Measurements from ENCODE around the gene EFHC2.

DNA sequence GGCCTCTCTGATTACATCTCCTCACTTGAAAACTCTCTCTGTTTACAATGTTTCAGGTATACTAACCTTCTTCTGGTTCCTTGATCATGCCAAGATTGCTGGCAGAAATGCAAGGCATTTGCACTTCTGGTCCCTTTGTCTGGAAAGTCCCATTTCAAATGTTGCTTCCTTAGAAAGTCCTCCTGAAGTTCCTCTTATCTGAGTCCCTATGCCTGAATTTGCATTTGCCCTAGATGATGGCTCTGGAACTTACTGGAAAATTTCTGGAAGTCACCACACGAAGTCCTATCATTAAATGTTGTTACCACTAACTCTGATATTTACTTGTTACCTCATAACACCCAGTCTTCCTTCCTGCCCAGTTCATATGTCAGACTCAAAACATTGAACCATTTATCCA is 176.4 kb downstream of the EFHC2 start:
- TF ChIP-seq, protein P1, sequence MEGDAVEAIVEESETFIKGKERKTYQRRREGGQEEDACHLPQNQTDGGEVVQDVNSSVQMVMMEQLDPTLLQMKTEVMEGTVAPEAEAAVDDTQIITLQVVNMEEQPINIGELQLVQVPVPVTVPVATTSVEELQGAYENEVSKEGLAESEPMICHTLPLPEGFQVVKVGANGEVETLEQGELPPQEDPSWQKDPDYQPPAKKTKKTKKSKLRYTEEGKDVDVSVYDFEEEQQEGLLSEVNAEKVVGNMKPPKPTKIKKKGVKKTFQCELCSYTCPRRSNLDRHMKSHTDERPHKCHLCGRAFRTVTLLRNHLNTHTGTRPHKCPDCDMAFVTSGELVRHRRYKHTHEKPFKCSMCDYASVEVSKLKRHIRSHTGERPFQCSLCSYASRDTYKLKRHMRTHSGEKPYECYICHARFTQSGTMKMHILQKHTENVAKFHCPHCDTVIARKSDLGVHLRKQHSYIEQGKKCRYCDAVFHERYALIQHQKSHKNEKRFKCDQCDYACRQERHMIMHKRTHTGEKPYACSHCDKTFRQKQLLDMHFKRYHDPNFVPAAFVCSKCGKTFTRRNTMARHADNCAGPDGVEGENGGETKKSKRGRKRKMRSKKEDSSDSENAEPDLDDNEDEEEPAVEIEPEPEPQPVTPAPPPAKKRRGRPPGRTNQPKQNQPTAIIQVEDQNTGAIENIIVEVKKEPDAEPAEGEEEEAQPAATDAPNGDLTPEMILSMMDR (conservative IDR thresholded peaks at IDR 0.05 in 1 of 2, IDR thresholded peaks at IDR 0.05 in 1 of 2; ENCODE audit: low read depth in 1 of 2, low read length in 2 of 2) = no peak
- TF ChIP-seq EZH2 (IDR thresholded peaks at IDR 0.05; ENCODE audit: low read length, missing control alignments) = no peak
